Kidney tubule cell (primary cell): ENCODE measurements around the gene KCNG2.

Experiments
- DNase-seq: peaks from one replicate; pipeline ENCODE4 v3.0.0-alpha.2; 2018; ENCODE audit warnings: low spot score

KCNG2 gene

GRCh38 chr18:79911344-79912270 is 113.9 kb downstream of the KCNG2 start:
- no peak for DNase-seq

GRCh38 chr18:79912409-79912991 is 114.8 kb downstream of the KCNG2 start:
- peak; percentile 29 for DNase-seq

GRCh38 chr18:79912994-79913831 is 115.5 kb downstream of the KCNG2 start:
- DNase-seq = no peak

DNA sequence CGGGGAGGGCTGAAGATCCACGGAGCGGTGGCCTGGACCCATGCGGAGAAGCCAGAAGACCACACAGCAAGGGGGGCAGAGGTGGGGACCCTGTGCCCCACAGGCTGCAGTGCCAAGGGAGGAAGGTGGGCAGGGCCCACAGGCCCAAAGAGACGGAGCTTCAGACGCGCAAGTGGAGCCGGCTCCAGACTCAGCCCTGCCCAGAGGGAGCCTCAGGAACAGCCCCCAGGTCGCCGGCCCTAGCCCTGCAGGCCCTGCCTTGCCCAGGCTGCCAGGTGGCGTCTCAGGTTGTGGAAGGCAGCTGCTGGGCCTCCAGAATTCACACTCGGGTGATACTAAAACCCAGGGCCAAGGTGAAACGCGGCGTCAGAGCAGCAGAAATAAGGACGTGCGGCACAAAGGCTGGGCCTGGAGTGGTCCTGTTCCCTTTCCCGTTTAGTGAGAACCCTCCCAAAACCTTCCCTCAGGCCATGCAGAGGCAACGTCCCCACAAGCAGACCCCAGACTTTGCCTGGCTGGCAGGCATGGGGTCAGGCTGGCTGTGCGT is 116.9 kb downstream of the KCNG2 start:
- no peak for DNase-seq

- DNase-seq = no peak
Observed at GRCh38 chr18:79915161-79916127, 117.7 kb downstream of the KCNG2 start.

DNA sequence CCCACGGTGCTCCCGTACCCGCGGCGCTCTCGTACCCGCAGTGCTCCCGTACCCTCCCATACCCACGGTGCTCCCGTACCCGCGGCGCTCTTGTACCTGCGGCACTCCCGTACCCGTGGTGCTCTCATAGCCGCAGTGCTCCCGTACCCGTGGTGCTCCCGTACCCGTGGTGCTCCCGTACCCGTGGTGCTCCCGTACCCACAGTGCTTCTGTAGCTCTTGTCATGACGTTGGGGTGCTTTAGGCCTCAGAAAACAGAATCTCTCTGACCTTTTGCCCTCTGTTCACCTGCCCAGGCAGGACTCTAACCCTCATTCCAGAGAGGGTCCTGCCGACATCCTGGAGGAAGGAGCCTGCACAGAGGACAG is 118.4 kb downstream of the KCNG2 start:
- DNase-seq = no peak

DNA sequence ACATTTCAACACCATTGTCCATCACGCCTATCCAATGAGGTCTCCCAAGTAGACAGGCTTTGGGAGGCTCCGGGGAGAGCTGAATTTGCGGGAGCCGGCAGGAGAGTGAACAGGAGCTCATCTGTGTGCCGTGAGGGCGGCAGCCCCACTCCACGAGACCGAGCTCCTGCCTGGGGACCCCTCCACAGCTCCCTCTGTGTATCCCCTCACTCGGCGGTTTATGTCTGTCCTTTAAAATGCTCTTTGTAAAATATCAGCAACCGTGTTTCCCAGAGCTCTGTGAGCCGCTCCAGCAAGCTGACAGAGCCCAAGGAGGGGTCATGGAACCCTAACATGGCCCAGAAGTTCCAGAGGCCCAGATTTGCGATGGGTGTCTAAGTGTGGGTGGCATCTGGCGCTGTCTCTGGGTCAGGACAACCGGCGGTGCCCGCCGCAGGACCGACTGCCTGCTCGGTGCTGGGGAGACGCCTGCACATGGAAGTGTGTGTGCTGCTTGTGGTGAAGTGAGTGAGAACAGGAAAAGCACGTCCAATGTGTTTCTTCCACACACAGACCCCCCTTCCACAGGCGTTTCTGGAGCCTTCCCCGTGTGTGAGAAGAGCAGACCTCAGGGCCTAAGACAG is 118.9 kb downstream of the KCNG2 start:
- DNase-seq = no peak

DNA sequence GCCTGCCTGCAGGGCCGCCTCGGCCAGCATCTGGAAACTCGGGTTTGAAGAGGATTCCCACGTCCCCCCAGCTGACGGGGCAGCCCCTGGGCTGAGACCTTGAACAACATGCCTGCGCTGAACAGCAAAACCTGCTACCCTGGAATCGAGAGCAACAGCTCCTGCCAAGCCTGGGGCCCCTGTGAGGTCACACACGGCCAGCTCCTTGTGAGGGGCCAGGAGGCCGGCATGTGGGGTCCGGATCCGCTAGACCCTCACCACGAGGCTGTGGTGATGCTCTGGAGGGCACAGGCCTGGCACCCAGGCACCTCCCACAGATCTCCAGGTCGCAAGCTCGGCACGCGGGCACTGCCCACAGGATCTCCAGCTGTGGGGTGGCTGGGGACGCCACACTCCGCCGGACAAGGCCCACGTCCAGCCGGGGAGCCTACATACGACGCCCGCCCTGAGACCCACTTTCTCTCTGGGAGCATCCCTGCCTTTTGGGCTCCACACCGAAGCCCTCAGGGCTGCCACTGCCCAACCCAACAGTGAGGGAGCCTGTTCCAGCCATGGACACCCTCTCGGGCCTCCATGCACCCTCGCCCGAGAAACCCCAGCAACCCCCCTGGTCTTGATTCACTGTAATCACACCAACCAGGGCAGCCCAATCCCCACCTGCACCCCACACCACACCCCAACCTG is 119.6 kb downstream of the KCNG2 start:
- no peak for DNase-seq

DNA sequence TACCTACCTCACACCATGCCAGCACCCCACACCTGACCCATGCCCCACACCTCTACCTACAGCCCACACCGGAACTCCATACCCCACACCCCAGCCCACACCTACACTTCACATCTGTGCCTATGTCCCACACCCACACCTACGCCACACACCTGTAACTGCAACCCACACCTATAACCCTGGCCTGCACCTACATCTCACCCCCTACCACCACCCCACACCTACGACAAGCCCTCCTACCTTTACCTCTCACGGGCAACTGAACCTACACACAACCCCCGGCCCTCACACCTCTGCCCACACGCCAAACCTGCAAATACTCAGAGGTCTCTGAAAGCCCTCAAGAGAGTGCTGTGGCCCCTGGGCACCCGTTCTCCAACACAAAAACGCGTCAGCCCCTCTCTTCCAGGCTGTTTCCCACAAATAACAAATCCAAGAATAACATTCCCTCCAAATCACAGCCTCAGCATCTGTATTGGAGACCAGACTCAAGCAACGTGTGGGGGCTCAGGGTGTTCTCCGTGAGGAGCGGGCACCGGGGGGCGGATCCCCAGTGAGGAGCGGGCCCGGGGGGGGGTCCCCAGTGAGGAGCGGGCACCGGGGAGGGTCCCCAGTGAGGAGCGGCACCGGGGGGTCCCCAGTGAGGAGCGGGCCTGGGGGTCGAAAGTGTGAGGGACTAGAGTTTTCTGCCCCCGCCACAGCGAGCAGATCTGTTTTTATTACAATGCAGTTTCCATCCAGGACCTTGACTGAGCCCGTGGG is 120.3 kb downstream of the KCNG2 start:
- DNase-seq = no peak

DNA sequence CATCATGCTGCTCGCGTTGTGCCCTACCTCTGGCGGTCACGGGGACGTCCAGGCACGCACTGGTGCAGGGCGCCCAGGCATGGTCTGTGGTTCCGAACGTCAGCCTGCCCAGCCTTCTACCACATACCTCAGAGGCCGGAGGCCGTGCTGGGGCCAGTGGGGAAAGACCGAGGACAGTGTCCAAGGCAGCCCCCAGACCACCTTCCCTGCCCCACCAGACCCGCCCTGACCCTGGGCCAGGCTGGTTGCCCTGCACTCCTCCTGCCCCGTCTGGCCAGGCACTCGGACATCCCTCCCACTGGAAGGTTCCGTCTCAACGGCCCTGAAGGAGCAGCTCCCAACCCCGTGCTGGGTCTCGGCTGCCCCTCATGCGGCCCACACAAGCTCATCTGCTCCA is 120.9 kb downstream of the KCNG2 start:
- no peak for DNase-seq

DNA sequence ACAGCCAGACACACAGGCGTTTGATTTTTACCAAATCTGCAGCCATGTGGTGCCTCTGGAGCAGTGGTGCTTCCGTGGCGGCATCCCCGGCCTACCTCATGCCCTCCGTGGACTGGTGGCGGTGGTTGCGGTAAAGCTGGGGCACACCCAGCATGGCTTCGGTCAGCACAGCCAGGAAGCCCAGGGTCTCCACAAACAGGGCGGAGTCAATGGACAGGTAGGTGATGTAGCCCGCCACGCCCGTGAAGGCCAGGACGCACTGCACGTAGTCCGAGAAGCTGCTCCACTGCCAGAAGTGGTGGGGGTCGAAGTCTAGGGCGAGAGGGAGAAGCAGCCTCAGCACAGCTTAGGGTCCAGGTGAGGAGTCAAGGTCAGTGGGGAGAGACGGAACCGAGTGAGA is 121.4 kb downstream of the KCNG2 start:
- no peak for DNase-seq

DNA sequence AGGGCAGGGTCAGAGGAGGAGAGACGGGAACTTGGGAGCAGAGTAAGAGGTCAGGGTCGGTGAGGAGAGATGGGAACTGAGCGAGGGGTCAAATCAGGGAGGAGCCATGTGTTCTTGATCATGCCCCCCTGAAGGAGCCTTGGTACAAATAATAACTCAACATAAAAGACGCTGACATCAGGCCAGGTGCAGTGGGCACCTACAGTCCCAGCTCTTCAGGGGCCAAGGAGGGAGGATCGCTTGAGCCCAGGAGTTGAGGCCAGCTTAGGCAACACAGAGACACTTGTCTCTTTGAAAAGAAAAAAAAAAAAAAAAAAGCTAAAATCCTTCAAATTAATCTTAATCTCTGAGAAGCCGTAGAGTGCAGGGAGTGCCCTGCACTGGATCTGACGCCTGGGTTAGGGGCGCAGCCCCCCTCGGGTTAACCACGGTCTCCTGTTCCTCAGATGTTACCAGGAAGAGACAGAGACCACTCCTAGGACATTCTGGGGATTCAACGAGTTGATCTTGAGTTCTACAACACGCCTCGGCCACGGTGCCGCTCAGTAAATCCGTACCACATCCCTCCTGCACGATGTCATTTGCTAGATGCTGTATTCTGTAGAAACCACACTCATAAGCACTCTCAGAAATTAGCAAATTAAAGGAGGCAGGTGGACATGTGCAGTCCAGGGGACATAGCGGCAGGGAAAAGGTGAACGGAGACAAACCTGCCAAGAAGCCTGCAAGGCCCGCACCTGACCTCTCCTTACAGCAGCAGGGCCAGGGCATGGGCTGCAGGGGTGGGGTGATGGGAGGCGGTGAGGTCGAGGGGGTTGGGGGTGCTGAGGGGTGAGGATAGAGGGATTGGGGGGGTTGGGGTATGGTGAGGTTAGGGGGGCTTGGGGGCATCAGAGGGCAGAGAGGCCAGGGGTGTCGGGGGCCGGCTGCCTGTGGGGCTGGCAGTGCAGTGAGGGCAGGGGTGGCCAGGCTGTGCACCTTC is 124.5 kb downstream of the KCNG2 start:
- no peak for DNase-seq

GRCh38 chr18:79922971-79923411 is 125.3 kb downstream of the KCNG2 start:
- no peak for DNase-seq

GRCh38 chr18:79923896-79924585 is 126.3 kb downstream of the KCNG2 start:
- no peak for DNase-seq

DNA sequence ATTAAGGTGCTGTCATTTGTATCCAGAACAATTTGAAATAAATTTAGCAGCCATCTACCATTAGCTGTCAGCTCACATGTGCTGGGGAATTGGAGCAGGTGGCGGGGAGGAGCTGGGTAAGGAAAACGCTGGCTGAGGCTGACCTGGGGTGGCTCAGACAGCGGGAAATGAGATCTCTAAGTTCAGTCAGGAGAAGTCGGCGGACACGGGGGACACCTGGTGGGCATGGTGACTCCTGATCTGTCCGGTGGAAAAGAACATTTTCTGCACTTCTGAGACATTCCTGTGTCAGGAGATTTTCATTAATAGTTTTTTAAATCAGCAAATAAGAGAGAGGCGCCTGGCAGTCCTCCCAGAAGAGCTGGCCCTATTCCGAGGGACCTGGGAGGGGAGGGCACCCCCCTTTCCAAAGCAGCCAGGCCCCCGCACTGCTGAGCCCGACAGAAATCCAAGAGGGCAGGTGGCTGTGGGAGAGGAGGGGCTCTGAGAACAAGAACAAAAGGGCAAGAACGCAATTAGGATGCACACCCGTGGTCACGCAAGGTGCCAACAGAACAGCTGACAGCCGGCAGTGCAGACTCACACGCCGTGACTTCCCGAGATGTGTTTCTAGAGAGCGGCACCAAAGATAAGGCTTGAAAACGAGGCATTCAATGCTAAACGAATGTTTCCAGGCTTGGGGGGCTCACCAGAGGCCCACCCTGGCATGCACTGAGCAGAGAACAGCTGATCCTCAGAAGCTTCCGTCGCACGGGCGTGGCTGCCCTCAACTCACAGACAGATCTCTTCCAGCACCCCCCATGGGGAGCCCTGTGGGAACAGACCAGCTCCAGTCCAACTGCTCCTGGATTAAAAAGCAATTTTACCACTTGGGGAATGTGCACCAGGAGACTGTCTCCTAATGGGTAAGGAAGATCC is 127.3 kb downstream of the KCNG2 start:
- DNase-seq = no peak

GRCh38 chr18:79926306-79926705 is 128.6 kb downstream of the KCNG2 start:
- DNase-seq = no peak
